Dedifferentiated amniotic fluid mesenchymal stem cell (primary cell): ENCODE measurements around the gene ITPRIPL2.

Experiments
- DNase-seq: peaks from one replicate; pipeline ENCODE4 v3.0.0-alpha.2; 2016; ENCODE audit errors: extremely low spot score

Gene ITPRIPL2

DNA sequence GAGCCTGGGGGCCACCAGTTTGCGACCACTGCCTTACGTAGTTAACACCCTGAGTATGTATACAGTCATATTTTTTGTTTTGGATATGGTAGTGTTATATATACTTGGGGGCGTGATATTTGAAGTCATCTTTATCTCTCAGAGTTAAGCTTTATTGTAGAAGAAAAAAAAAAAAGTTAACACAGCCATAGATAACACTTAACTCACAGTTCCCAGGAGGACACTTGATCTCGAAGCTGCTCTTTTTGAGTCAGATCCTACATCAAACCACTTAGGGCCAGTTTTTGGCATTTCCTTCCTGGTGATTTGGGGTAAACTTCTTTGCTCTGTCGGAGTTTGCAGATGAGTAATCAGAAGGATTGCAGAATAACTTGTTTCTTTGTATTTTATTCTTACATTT lies 5.8 kb downstream of the ITPRIPL2 start:
- peak; percentile 47 for DNase-seq

DNA sequence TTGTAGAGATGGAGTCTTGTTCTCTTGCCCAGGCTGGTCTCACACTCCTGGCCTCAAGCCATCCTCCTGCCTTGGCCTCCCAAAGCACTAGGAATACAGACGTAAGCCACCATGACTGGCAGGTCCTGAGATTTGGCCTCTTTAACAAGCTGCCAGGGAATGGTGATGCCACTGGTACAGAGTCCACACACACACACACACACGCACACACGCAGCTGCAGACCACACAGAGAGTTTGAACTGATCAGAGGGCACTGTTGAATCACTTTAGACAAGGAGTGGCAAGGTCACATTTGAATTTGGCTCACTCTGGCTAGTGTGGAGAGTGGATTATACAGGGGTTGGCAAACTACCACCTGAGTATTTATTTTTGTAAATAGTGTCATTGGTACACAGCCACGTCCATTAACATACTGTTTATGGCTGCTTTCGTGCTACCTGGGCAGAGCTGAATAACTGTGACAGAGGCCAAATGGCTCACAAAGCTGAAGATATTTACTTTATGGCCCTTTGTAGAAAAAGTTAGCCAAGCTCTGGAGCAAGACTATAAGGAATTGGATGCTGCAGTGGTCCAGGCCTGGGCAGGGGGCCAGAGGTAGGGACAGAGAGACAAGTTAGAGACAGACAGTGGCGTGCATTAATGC lies 9.9 kb downstream of the ITPRIPL2 start:
- DNase-seq = no peak

DNA sequence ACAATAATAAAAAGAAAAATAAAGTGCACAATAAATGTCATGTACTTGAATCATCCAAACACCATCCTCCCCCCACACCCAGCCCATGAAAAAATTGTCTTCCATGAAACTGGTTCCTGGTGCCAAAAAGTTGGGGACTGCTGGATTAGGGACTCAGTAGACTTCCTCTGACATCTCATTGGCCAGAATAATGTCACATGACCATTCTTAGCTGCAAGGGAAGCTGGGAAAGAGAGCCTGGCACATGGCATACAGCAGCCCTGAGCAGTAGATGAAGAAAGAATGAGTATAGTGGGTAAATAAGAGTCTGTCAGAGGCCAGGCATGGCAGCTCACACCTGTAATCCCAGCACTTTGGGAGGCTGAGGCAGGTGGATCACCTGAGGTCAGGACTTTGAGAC lies 12.5 kb downstream of the ITPRIPL2 start:
- no peak for DNase-seq

DNA sequence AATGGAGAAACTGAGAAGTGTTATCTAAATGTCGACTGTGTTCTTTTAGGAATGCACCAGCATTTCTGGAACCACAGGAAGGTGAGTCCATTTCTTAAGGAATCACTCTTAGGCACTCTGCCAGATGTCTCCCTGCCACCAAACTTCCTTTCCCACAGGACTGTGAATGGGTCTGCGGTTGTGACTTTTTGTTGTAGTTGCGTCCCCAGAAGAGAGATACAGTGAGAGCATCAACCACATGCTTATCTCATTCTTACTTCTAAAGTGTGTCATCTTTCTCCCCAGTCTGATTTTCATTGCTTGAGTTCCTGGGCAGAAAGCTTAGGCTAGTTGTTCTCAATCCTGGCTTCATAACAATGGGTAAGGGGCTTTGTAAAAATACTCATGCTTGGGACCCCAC lies 13.4 kb downstream of the ITPRIPL2 start:
- DNase-seq = no peak

DNA sequence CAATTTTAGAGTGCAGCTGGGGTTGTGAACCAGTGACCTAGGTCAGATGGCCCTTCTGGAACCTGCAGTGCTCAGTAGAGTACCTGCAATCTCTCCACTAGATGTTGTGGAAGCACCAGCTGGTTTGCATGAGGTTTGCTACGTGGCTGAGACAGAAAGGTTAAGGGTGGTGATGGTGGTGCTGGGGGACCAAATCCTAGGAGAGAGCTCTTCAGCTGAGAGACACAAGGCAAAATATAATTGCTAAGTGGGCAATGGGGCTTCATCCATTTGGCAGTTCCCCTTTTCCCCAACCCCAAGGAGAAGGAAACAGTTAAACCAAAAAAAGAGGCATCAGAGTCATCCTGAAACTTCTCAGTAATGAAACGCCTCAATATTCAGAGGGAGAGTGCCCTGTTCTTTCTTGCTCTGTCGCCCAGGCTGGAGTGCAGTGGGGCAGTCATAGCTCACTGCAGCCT lies 13.9 kb downstream of the ITPRIPL2 start:
- DNase-seq = no peak

DNA sequence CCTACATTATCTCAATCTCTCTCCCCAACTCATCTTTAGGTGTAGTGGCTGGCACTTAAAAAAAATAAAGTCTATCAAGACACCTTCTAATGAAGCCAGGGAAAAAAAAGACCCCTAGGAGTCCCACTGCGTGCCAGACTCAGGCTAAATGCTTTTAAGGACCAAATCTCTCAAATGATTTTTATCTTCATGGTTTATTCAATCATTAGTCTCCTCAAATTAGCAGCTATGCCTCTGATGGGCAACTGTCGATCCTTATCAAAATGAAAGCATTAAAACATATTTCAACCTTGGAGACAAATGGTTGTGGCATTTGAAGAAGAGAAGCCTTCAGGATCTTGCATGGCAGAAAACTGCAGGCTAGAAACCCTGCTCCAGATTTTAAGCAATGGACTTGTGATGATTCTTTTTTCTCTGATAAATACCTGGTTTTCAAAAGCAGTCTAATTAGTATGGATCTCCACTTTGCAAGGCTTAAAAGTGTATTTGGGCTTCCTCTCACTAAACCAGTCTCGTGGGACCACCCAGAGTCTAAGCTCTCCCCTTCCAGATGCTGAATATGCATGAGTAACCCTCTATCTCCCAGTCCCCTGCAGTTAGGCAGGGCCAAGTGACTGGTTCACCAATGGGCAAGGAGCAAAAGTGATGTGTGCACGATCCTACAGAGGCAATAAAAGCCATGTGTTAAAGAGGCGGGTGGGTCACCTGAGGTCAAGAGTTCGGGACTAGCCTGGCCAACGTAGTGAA lies 14.9 kb downstream of the ITPRIPL2 start:
- no peak for DNase-seq

DNA sequence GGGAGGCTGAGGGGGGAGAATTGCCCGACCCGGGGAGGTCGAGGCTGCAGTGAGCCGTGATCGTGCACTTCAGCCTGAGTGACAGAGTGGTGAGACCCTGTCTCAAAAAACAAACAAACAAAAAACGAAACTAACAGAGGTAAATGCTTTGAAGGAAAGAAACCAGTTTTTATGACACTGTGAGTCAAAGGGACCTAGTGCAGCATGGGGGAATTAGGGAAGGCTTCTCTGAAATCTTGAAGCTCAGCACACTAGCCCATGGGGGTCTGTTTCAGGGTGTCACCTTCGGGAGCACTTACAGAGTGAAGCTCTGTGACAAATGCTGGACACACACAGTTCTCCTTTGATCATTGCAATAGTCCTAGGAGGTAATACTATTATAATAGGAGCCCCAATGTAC lies 16.6 kb downstream of the ITPRIPL2 start:
- DNase-seq = no peak

DNA sequence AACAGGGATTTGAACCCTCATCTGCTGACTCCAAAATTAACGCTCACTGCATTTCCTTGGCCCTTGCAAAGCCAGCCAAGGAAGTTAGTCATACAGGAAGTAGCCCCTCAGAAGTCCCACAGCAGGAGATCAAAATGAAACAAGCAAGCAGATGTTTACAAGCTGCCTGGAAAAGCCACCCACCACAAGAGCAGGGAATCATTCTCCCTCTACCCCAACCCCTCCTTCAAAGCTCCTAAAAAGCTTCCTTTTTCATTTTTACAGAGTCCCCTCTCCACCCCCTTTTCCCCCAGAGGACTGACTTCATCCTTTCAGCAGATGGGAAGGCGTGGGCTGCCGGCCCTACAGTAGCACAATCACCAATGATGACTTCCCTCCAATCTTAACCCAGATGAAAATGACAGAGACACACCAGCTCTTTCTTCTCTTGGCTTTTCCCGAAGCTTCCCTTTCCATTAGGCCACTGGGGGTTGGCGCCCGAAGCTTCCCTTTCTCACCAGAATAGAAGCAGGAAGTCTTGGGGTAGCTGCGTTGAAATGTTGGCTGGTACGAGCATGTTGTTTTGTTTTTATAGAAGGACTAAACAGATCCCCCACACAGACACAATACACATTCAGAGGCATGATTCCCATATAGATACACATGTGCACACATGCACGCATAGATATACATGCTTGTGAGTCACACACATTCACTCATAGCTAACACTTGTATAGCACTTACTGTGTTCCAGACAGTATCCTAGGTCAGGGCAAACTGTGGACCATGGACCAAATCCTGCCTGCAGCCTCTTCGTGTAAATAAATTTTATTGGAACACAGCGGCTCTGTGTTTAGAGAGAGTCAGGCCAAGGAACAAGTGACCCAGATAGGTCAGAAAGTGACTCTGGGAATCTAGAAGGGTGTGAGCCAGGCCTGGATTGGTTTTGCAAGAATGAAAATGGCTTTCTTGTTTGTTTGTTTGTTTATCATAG lies 17.4 kb downstream of the ITPRIPL2 start:
- no peak for DNase-seq

DNA sequence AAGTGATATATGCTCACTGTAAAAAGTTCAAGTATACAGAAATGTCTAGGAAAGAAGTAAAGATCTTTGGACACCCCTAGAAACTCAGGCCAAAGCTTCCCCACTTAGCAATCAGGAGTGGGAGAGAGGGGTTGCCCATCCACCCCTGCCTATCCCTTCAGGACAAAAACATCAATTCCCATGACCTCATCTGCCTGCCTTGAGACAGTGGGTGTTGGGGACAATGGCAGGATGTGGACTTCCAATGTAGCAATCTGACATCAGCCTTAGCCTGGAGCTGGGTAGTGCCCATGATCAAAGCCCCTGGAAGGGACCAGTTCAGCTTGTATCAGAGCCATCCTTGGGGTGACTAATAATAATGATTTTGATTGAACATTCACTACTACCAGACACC lies 18.1 kb downstream of the ITPRIPL2 start:
- DNase-seq = no peak

DNA sequence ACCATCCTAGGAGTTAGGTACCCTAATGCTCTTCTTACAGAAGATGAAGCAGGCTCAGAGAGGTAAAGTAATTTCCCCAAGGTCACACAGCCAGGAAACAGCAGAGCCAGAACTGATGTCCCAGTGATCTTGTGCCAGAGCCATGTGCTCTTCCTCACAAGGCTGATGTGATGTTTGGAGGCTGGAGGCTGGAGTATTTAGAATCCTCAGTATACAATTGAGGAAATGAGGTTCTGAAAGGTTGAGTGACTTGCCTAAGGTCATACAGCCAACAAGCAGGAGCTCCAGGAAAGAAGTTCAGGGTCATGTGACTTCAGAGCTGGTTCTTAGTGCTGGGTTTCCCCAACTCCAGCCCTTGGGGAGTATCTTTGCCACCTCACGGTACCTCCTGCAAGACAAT lies 18.5 kb downstream of the ITPRIPL2 start:
- no peak for DNase-seq

DNA sequence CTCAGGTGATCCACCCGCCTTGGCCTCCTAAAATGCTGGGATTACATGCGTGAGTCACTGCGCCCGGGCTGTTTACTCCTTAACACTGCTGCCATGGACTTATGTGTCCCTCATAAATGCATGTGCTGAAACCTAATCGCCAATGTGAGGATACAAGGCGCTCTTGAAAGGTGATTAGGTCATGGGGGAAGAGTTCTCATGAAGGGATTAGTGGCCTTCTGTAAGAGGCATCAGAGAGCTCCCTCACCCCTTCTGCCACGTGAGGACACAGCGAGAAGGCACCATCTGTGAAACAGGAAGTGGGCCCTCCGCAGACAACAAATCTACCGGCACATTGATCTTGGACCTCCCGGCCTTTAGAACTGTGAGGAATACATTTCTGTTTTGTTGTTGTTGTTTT lies 19.1 kb downstream of the ITPRIPL2 start:
- no peak for DNase-seq

DNA sequence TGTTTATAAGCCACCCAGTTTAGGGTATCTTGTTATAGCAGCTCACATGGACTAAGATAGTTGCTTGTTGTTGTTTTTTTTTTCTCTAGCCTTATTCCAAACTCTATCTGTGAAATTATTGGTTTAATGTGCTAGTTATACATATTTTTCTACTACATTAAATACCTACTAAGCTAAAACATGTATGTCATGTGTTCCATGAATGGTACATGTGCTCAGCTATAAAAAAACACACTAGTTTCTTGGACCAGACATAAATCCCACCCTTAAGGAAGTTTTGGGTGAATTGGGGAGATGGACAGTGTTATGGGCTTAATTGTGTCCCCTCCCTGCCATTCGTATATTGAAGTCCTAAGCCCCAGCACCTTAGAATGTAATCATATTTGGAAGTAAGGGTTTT lies 19.8 kb downstream of the ITPRIPL2 start:
- no peak for DNase-seq

DNA sequence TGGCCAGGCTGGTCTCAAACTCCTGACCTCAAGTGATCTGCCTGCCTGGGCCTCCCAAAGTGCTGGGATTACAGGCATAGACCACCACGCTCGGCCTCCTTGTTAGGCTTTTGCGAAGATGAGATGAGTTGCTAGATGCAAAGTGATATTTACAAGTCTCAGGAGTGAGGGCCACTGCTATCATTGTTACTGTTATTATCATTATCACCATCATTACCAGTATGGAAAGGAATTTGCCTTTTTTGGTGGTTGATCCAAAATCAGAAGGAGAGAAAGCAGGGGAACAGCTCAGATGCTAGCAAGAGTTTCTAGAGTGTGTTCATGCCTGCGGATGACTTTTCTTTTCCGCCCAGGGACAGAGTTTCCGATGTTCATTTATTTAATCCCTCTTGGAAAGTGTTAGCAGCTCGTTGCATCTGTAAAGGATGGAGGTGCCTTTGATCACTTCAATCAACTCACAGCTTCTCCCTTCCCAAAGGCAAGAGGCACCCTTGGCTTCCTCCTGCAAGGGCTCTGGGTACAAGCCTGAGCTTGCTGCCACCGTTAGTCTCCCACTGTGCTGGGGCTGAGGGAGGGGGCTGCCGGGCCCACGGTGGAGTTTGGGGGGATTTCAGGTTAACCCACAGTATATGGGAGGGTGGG lies 21.6 kb downstream of the ITPRIPL2 start:
- no peak for DNase-seq

DNA sequence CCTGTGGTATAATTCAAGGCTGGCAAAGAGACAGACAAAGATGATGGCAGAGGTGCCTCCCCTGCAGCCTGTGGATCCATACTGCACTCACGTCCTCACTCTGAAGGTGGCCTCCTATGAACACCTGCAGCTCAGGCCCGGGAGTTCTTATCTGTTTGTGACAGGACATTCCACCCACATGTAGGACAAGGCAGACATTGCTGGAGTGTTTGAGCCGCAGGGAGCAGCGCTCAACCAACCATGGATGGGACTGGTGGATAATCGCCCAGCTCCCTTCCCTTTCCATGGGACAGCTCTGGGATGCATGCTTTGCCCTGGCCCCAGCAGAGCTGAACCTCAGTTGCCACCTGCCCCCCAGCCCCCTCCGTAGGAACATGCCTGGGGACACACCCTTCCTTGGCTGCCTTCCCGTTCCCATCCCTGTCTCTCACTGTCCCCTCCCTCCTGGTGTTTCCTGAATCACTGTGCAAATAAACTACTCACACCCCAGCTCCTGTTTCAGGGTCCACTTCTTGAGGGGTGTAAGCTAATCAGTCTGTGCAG lies 22.2 kb downstream of the ITPRIPL2 start:
- no peak for DNase-seq

DNA sequence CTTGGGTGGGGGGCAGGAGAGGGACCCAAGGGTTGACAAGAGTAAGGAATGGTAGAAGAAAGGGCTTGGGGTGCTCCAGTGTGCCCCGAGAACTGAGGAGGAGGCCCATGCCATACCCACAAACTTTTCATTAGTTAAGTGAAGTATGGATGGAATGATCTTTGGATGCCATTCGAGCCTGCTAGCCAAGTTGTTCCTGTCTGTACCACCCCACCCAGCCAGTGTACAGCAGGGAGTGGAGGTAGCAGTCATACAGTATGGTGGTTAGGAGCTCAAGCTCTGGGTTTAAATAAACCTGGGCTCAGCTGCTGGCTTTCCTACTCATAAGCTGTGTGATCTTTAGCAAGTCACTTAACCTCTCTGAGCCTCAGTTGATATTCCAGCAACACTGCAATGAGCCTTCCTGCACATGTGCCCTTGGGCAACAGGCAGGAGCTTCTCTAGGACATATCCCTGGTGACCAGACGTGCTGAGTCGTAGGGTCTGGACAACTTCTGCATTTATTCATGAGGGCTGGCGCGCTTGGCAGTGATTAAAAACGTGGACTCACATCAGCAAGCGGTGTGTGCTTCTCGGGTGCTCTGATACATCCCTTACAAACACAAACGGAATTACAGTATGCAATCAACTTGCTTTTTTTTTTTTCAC lies 22.9 kb downstream of the ITPRIPL2 start:
- DNase-seq = no peak

DNA sequence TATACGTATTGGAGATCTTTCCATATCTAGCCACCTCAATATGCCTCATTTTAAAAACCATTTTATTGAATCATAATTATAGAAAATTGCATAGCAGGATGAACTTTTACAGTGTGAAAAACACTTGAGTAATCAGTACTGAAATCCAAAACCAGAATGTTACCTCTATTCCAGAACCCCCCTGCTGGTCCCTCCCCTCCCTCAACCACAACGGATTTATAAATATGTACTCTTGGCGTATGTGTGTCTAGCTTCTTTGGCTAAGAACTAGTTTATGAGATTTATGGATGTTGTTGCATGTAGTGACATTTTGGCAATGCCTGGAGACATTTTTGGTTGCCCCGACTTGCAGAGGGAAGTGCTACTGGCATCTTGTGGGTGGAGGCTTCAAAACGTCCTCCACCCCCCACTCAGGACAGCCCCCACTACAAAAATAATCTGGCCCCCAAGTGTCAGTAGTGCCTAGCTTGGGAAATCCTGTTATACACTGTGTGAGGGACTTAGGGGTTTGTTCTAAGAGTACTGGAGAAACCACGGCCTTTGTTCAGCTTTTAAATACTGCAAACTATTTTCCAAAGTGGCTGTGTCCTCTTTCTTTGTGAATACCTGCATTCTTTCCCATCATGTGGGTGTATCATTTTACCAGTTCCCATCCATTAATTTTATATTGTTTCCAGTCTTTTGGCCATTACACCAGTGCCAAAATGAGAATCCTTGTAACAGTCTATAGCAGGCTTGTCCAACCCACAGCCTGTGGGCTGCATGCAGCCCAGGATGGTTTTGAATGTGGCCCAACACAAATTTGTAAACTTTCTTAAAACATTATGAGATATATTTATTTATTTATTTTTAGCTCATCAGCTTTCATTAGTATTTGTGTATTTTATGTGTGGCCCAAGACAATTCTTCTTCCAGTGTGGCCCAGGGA lies 23.7 kb downstream of the ITPRIPL2 start:
- DNase-seq = no peak

DNA sequence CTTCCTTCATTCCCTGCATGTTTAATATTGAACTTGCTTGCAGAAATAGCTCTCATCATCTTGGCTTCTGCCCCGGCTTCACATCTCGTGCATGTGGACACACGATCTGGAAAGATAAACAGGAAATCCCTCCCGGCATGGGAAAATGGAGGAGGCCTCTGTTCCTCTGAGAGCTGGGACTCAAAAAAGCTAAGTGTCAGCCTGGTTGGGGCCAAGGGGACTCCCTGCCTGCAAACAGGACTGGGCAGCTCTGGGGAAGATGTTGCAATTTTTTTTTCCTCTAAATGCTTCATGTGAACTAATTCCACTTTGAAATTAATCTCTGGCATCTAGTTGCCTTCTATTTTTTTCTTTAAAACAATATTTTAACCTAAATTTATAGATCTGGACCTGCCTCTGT lies 24.8 kb downstream of the ITPRIPL2 start:
- peak; percentile 62 for DNase-seq

DNA sequence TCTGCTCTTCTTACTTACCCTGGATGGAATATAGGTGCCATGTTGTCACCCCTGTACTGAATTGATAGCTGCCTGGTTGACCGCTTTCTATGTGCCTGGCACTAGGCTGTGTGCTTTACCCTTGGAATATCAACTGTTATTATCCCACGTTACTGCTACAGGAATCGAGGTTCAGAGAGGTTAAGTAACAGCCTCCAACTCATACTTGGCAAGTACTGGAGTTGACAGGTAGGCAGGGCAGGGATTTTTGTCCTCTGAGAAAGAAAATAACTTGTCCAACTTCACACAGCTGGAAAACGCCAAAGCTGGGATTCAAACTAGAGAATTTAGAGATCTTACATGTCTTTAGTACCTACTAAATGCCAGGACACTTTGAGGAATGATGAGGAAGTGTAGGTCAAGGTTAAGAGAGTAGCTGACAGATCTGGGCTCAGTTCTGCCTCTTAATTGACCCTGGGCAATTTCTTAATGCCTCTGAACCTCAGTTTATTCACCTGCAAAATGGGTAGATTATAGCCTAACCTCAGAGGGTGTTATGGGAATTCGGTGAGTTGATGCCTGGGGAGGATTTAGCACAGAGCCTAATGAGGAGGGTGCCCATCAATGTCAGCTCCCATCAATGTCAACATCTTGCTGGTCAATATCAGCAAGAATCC lies 25.8 kb downstream of the ITPRIPL2 start:
- DNase-seq = no peak

DNA sequence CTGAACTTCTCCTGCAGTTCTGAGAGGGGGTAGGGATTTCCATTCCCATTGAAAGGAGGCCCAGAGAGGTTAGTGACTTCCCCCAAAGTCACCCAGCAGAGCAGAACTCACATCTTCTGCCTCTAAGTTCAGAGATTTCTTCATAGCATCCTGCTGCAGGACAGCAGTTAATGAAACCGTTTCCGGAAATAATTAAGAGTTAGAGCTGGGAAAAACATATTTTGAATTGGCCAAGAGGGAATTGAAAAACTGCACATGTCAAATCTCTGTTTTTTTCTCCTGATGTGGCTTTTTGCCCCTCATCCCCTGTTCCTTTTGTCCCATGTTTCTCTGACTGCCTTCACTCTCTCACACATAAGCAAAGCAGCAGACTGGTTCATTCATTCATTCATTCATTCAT lies 26.6 kb downstream of the ITPRIPL2 start:
- DNase-seq = no peak
